Activated T-helper 1 cell treated with anti-CD3 and anti-CD28 coated beads, Interleukin-12 subunit alpha, Interleukin-12 subunit beta, Interleukin-2, Interleukin-4 antibody, amounts not matched to agents 30 ng/mL and 10 ng/mL and 1 ng/mL, durations not matched to agents 14 hours and 24 hours and 36 hours (primary cell): Measurements from ENCODE around the gene ERCC5. TPM values are rescaled to one million over a fixed set of nuclear protein-coding genes. Genes with fewer than 3 reads are reported as not detected.

Experiments used
- DNase-seq: peaks from one replicate; pipeline ENCODE4 v3.0.0; 2021; ENCODE audit warnings: low spot score
- H3K27ac Mint-ChIP-seq: one replicate; pipeline ENCODE4 v1.8.0; 2021; ENCODE audit warnings: mild to moderate bottlenecking, mixed read lengths
- H3K27me3 Mint-ChIP-seq: one replicate; pipeline ENCODE4 v1.8.0; 2022; ENCODE audit warnings: mild to moderate bottlenecking, moderate library complexity, mixed read lengths; ENCODE audit not compliant: insufficient read depth
- H3K36me3 Mint-ChIP-seq: one replicate; pipeline ENCODE4 v1.8.0; 2021; ENCODE audit warnings: low read depth, mixed read lengths
- H3K4me1 Mint-ChIP-seq: one replicate; pipeline ENCODE4 v1.8.0; 2021; ENCODE audit warnings: low read depth, mixed read lengths
- H3K4me3 Mint-ChIP-seq: one replicate; pipeline ENCODE4 v1.8.0; 2021; ENCODE audit warnings: mild to moderate bottlenecking, moderate library complexity, mixed read lengths
- H3K9me3 Mint-ChIP-seq: one replicate; pipeline ENCODE4 v1.8.0; 2021; ENCODE audit warnings: mixed read lengths
- intact Hi-C: fragments of 100-400 bp; cut with micrococcal nuclease; formaldehyde crosslinking; loops from one replicate; pipeline ENCODE4 v1.15.1; 2024
- total RNA-seq: library from RNA; stranded (reverse); gene quantifications from 2 replicates; pipeline ENCODE4 v1.2.3, GENCODE V29; 2022

The ERCC5 gene
- total RNA-seq, 1 donor from 2014 or later = 42.4 TPM

GRCh38 chr13:102817241-102817640, 28.6 kb upstream of the ERCC5 start:
- Mint-ChIP-seq H3K27ac (no peak overlapping the region), H3K4me3 (no peak overlapping the region), H3K36me3 (peaks cover 30% of the 10 kb centered on the region), H3K27me3 (no peaks in the 10 kb centered on the region), H3K9me3 (peaks cover under 1% of the 10 kb centered on the region), H3K4me1 (peaks cover 25% of the 10 kb centered on the region)
- no peak for DNase-seq
- intact Hi-C loops = no loop called here

GRCh38 chr13:102817907-102818306, 27.9 kb upstream of the ERCC5 start:
- H3K4me3 Mint-ChIP-seq = no peak overlapping the region
- no peak overlapping the region for H3K27ac Mint-ChIP-seq
- H3K27me3 Mint-ChIP-seq = no peaks in the 10 kb centered on the region
- peaks cover 34% of the 10 kb centered on the region for H3K36me3 Mint-ChIP-seq
- peaks cover 18% of the 10 kb centered on the region for H3K4me1 Mint-ChIP-seq
- intact Hi-C loops = no loop called here
- DNase-seq = no peak
- no peaks in the 10 kb centered on the region for H3K9me3 Mint-ChIP-seq

GRCh38 chr13:102825400-102825799, 20.4 kb upstream of the ERCC5 start:
- Mint-ChIP-seq H3K27ac (no peak overlapping the region), H3K36me3 (peaks cover 44% of the 10 kb centered on the region)
- intact Hi-C loops = no loop called here

GRCh38 chr13:102825921-102826706, 19.7 kb upstream of the ERCC5 start:
- Mint-ChIP-seq H3K4me3 (no peak overlapping the region), H3K9me3 (no peaks in the 10 kb centered on the region), H3K27me3 (no peaks in the 10 kb centered on the region), H3K27ac (no peak overlapping the region), H3K36me3 (peaks cover 43% of the 10 kb centered on the region), H3K4me1 (no peaks in the 10 kb centered on the region)
- DNase-seq = no peak
- intact Hi-C loops = no loop called here

More at GRCh38 chr13:102825400-102825799, 20.4 kb upstream of the ERCC5 start:
- no peak for DNase-seq
- Mint-ChIP-seq H3K4me3 (no peak overlapping the region), H3K9me3 (no peaks in the 10 kb centered on the region), H3K27me3 (no peaks in the 10 kb centered on the region), H3K4me1 (no peaks in the 10 kb centered on the region)

- no peaks in the 10 kb centered on the region for H3K4me1 Mint-ChIP-seq
- no peak overlapping the region for H3K4me3 Mint-ChIP-seq
- intact Hi-C loops = no loop called here
- no peak for DNase-seq
- peaks cover 27% of the 10 kb centered on the region for H3K36me3 Mint-ChIP-seq
- H3K9me3 Mint-ChIP-seq = no peaks in the 10 kb centered on the region
- no peak overlapping the region for H3K27ac Mint-ChIP-seq
- H3K27me3 Mint-ChIP-seq = no peaks in the 10 kb centered on the region
Observed at GRCh38 chr13:102830646-102831045, 15.2 kb upstream of the ERCC5 start.

- Mint-ChIP-seq H3K27ac (no peak overlapping the region), H3K9me3 (no peaks in the 10 kb centered on the region), H3K27me3 (no peaks in the 10 kb centered on the region), H3K36me3 (peaks cover 23% of the 10 kb centered on the region), H3K4me1 (no peaks in the 10 kb centered on the region), H3K4me3 (no peak overlapping the region)
- intact Hi-C loops = no loop called here
- DNase-seq = no peak
Observed at GRCh38 chr13:102836471-102836870, 9.4 kb upstream of the ERCC5 start.

GRCh38 chr13:102838273-102838672, 7.6 kb upstream of the ERCC5 start:
- Mint-ChIP-seq H3K4me3 (no peak overlapping the region), H3K27me3 (no peaks in the 10 kb centered on the region), H3K27ac (no peak overlapping the region), H3K9me3 (no peaks in the 10 kb centered on the region), H3K36me3 (peaks cover 22% of the 10 kb centered on the region), H3K4me1 (peaks cover under 1% of the 10 kb centered on the region)
- DNase-seq = no peak
- intact Hi-C loops = no loop called here

GRCh38 chr13:102838982-102839381, 6.8 kb upstream of the ERCC5 start:
- Mint-ChIP-seq H3K4me3 (no peak overlapping the region), H3K27ac (no peak overlapping the region), H3K36me3 (peaks cover 20% of the 10 kb centered on the region), H3K9me3 (no peaks in the 10 kb centered on the region), H3K4me1 (peaks cover 5% of the 10 kb centered on the region), H3K27me3 (no peaks in the 10 kb centered on the region)
- DNase-seq = no peak
- intact Hi-C loops = no loop called here

GRCh38 chr13:102839462-102839861, 6.4 kb upstream of the ERCC5 start:
- Mint-ChIP-seq H3K4me3 (no peak overlapping the region), H3K27me3 (no peaks in the 10 kb centered on the region), H3K4me1 (peaks cover 5% of the 10 kb centered on the region), H3K9me3 (no peaks in the 10 kb centered on the region), H3K27ac (no peak overlapping the region), H3K36me3 (peaks cover 18% of the 10 kb centered on the region)
- intact Hi-C loops = no loop called here
- DNase-seq = no peak

GRCh38 chr13:102845289-102845629, 573 bp upstream of the ERCC5 start:
- H3K36me3 Mint-ChIP-seq = peaks cover 5% of the 10 kb centered on the region

GRCh38 chr13:102846261-102847015, 606 bp downstream of the ERCC5 start:
- DNase-seq = peak; percentile 31
- H3K36me3 Mint-ChIP-seq = peaks cover 9% of the 10 kb centered on the region
- H3K9me3 Mint-ChIP-seq = no peaks in the 10 kb centered on the region
- H3K27ac Mint-ChIP-seq = peak overlapping the region; percentile 99
- H3K4me3 Mint-ChIP-seq = peak overlapping the region; percentile 95
- H3K27me3 Mint-ChIP-seq = no peaks in the 10 kb centered on the region
- peaks cover 51% of the 10 kb centered on the region for H3K4me1 Mint-ChIP-seq
- intact Hi-C loops = loop anchor here (1.0 to 5.0 kb wide), 9 partner anchors 27 to 1219 kb away; no protein-coding TSS in a partner anchor

More at GRCh38 chr13:102845289-102845629, 573 bp upstream of the ERCC5 start:
- Mint-ChIP-seq H3K4me3 (peak overlapping the region; percentile 95), H3K9me3 (no peaks in the 10 kb centered on the region), H3K27ac (peak overlapping the region; percentile 99), H3K4me1 (peaks cover 46% of the 10 kb centered on the region), H3K27me3 (no peaks in the 10 kb centered on the region)
- no peak for DNase-seq
- intact Hi-C loops = loop anchor here (1.0 to 5.0 kb wide), 5 partner anchors 45 to 1218 kb away; partner anchors contain the start of genes TEX30 and TPP2

- no peaks in the 10 kb centered on the region for H3K9me3 Mint-ChIP-seq
- DNase-seq = no peak
- peak overlapping the region; percentile 99 for H3K27ac Mint-ChIP-seq
- H3K4me3 Mint-ChIP-seq = peak overlapping the region; percentile 95
- intact Hi-C loops = loop anchor here (1.0 to 5.0 kb wide), 6 partner anchors 26 to 1220 kb away; no protein-coding TSS in a partner anchor
- peaks cover 9% of the 10 kb centered on the region for H3K36me3 Mint-ChIP-seq
- H3K4me1 Mint-ChIP-seq = peaks cover 53% of the 10 kb centered on the region
- no peaks in the 10 kb centered on the region for H3K27me3 Mint-ChIP-seq
Observed at GRCh38 chr13:102847272-102848234, 1.7 kb downstream of the ERCC5 start.
